Measurements from ENCODE around the gene ZBP1. TPM values are rescaled to one million over a fixed set of nuclear protein-coding genes. Genes with fewer than 3 reads are reported as not detected.
"Not testable (repeated sequence)": the region's sequence is repeated elsewhere in the genome, so short reads cannot be mapped to it uniquely, and the experiment has no call there.

The ZBP1 gene
- polyA plus RNA-seq, 1 donor = 0.33 TPM

- DNase-seq (ENCODE audit: low read depth) = no peak
Observed at GRCh38 chr20:57647006-57647932, 27.0 kb upstream of the ZBP1 start.

GRCh38 chr20:57638895-57639236, 18.6 kb upstream of the ZBP1 start:
- no peak for DNase-seq (ENCODE audit: low read depth)

GRCh38 chr20:57638173-57638894, 18.1 kb upstream of the ZBP1 start:
- DNase-seq (ENCODE audit: low read depth) = no peak

GRCh38 chr20:57633945-57634491, 13.8 kb upstream of the ZBP1 start:
- DNase-seq (ENCODE audit: low read depth) = no peak

- DNase-seq (ENCODE audit: low read depth) = no peak
Observed at GRCh38 chr20:57632286-57632685, 12.1 kb upstream of the ZBP1 start.

GRCh38 chr20:57630061-57630460, 9.8 kb upstream of the ZBP1 start:
- no peak for DNase-seq (ENCODE audit: low read depth)

- not testable (repeated sequence) for DNase-seq (ENCODE audit: low read depth)
Observed at GRCh38 chr20:57629491-57629901, 9.3 kb upstream of the ZBP1 start.

- DNase-seq (ENCODE audit: low read depth) = not testable (repeated sequence)
Observed at GRCh38 chr20:57628962-57629308, 8.7 kb upstream of the ZBP1 start.

GRCh38 chr20:57628047-57628961, 8.1 kb upstream of the ZBP1 start:
- DNase-seq (ENCODE audit: low read depth) = peak; percentile 47

GRCh38 chr20:57627339-57627738, 7.1 kb upstream of the ZBP1 start:
- DNase-seq (ENCODE audit: low read depth) = no peak

- DNase-seq (ENCODE audit: low read depth) = no peak
Observed at GRCh38 chr20:57625978-57626377, 5.8 kb upstream of the ZBP1 start.

GRCh38 chr20:57625181-57625958, 5.1 kb upstream of the ZBP1 start:
- DNase-seq (ENCODE audit: low read depth) = no peak

- DNase-seq (ENCODE audit: low read depth) = no peak
Observed at GRCh38 chr20:57624124-57624523, 3.9 kb upstream of the ZBP1 start.

- DNase-seq (ENCODE audit: low read depth) = no peak
Observed at GRCh38 chr20:57622579-57623381, 2.6 kb upstream of the ZBP1 start.

- no peak for DNase-seq (ENCODE audit: low read depth)
Observed at GRCh38 chr20:57622201-57622570, 2.0 kb upstream of the ZBP1 start.

GRCh38 chr20:57621421-57622200, 1.4 kb upstream of the ZBP1 start:
- no peak for DNase-seq (ENCODE audit: low read depth)

GRCh38 chr20:57620999-57621398, 773 bp upstream of the ZBP1 start:
- DNase-seq (ENCODE audit: low read depth) = no peak

- no peak for DNase-seq (ENCODE audit: low read depth)
Observed at GRCh38 chr20:57619051-57619831, 985 bp downstream of the ZBP1 start.

- no peak for DNase-seq (ENCODE audit: low read depth)
Observed at GRCh38 chr20:57618764-57619050, 1.5 kb downstream of the ZBP1 start.

Data from forelimb muscle (tissue), 1 donor.